Suprapubic skin (tissue), 4 donors: ENCODE data around the gene INSYN2B.

ENCODE experiments used
- EP300 ChIP-seq: sonication (generic); formaldehyde crosslinking; IDR thresholded peaks from one replicate; pipeline ENCODE4 v1.6.1; 2017; ENCODE audit warnings: antibody characterized with exemption
- POLR2A ChIP-seq, 2 donors: fragments of 450-650 bp; IDR thresholded peaks; one replicate each; pipeline ENCODE4 v1.6.1; 2017; ENCODE audit warnings: antibody characterized with exemption in 2 of 2, mild to moderate bottlenecking in 2 of 2, moderate library complexity in 2 of 2
- POLR2AphosphoS5 ChIP-seq, 3 donors: sonication (generic); formaldehyde crosslinking; IDR thresholded peaks; one replicate each; pipeline ENCODE4 v1.6.1; 2017; ENCODE audit warnings: antibody characterized with exemption in 3 of 3
- TF ChIP-seq, protein P1 (sequence below), 2 donors: fragments of 200-600 bp in 1 of 2; fragments of 450-650 bp in 1 of 2; sonication (generic) in 1 of 2; IDR thresholded peaks; one replicate each; pipeline ENCODE4 v1.5.1; 2016 to 2019; ENCODE audit warnings: antibody characterized with exemption in 2 of 2, mild to moderate bottlenecking in 1 of 2, moderate library complexity in 1 of 2

DNA sequence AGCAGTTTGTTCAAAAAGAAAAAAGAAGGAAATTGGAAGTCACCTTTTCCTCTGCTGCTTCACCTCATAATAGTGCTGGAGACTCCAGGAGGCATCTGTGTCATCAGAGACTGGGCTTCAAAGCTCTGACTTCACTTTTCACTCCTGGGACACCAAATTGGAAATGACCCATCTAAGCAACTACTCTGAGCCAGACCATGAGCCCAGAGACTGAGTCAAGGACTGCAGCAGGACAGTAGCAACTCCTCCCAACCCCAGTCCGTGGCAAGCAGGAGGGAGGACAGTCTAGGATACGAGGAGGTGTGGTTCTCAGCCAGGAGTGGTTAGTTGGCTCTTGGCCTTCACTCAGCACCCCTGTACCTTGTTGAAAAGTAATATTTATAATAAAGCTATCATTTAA, 131.5 kb downstream of the INSYN2B start:
- TF ChIP-seq, protein P1, sequence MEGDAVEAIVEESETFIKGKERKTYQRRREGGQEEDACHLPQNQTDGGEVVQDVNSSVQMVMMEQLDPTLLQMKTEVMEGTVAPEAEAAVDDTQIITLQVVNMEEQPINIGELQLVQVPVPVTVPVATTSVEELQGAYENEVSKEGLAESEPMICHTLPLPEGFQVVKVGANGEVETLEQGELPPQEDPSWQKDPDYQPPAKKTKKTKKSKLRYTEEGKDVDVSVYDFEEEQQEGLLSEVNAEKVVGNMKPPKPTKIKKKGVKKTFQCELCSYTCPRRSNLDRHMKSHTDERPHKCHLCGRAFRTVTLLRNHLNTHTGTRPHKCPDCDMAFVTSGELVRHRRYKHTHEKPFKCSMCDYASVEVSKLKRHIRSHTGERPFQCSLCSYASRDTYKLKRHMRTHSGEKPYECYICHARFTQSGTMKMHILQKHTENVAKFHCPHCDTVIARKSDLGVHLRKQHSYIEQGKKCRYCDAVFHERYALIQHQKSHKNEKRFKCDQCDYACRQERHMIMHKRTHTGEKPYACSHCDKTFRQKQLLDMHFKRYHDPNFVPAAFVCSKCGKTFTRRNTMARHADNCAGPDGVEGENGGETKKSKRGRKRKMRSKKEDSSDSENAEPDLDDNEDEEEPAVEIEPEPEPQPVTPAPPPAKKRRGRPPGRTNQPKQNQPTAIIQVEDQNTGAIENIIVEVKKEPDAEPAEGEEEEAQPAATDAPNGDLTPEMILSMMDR (IDR thresholded peaks at IDR 0.05), result no peak
- TF ChIP-seq POLR2AphosphoS5 (IDR thresholded peaks at IDR 0.05) (no peak), POLR2A (IDR thresholded peaks at IDR 0.05) (no peak), EP300 (no peak)
